NCI-H460 (cell line): ENCODE data around the gene JAG2. TPM values are rescaled to one million over a fixed set of nuclear protein-coding genes. Genes with fewer than 3 reads are reported as not detected.
A peak's percentile ranks its signal among the peaks of the same experiment; 100 is the strongest.

ENCODE experiments used
- DNase-seq: peaks from one replicate; pipeline ENCODE4 v3.0.0-alpha.2; 2016; ENCODE audit warnings: low read depth; ENCODE audit errors: extremely low read depth
- total RNA-seq: library from RNA; depleted of rRNA; stranded (reverse); fragments of >200 nt; shearing (Covaris generic); gene quantifications from 2 replicates; pipeline ENCODE4 v1.2.3, GENCODE V29; 2014

JAG2 gene
- total RNA-seq, 1 experiment from 2014 or later = 5.9 TPM

GRCh38 chr14:105204206-105204930 is 35.8 kb upstream of the JAG2 start:
- no peak for DNase-seq

GRCh38 chr14:105203701-105204100 is 35.1 kb upstream of the JAG2 start:
- DNase-seq = no peak

- DNase-seq = peak; percentile 54
Measured at GRCh38 chr14:105203057-105203531, 34.5 kb upstream of the JAG2 start.

DNA sequence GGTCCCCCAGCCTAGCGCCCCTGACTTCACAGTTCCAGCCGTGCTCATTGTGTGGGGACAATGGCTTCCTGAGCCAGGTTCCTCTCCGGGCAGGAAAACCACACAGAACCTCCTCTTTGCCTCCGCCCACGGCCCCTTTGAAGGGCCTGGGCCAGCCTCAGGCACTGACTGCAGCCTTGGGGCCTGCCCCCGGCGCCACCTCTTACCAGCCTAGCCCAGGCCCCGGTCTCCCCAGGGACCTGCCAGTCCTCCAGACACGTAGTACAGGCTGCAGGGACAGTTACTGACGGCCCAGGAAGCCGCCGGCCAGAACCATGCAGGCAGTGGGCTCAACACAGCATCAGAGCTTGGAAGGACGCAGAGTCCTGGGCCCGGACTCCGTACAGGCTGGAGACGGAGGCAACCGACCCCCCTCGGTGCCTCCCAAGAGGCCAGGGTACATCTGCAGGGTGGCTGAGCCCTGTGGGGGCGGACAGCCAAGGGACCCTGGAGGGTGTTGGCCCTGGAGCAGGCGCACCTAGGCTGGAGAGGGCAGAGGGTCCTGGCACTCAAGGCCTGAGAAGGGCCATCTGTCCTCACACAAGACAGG is 33.4 kb upstream of the JAG2 start:
- no peak for DNase-seq

- no peak for DNase-seq
Measured at GRCh38 chr14:105201156-105201924, 32.8 kb upstream of the JAG2 start.

- DNase-seq = no peak
Measured at GRCh38 chr14:105200641-105201040, 32.1 kb upstream of the JAG2 start.

DNA sequence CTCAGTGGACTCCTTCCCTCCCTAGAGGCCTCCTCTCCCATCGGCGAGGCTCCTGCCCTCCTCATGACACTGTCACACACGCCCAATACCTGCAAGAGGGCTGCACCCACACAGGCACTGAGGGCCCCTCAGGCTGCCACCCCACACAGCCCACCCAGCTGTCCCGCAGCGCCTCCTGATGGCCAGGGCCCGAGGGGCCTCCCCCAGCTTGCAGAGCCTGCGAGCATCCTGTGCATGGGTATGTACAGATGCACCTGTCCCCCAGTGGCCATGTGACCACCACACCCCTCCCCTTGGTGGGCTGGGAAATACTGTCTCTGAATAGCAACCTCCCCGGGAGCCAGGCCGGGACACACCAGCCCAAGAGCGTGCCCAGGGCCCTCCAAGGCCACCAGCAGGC is 31.5 kb upstream of the JAG2 start:
- DNase-seq = no peak

DNA sequence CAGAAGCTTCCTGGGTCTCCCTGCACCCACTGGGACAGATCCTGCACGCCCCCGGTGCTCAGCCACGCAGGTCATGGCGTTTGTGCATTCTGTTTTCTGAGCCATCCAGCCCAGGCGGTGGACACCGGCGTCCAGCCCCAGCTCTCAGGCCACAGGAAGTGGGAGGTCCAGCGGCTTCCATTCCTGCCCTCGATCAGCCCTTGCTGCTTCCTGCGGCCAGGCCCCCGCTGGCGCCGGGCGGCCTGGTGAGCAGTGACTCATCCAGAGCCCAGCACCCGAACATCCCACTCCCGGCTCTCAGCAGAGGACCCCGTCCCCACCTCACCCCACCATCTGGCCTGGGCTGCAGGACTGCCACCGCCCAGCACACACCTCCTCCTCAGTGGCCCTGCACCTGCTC is 30.5 kb upstream of the JAG2 start:
- no peak for DNase-seq

GRCh38 chr14:105198588-105198987 is 30.0 kb upstream of the JAG2 start:
- DNase-seq = no peak

DNA sequence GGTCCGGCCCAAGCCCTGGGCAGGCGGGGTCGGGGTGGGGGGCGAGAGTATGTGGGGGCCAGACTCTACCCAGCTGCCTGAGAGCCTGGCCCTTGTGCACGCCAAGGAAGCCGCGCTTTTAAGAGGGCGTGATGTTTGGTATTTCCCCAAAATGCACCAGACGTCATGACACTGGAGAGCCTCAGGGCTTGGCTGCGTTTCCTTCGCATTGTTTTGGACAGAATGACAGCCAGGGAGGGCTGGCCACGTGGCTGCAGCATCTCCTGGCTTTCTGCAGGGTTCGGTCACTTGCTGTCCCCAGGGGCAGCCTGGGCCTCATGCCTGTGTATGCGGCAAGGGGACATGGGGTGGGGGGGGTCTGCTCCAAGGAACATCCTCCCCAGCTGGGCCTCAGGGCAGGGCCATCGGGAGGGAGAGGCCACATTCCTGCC is 28.6 kb upstream of the JAG2 start:
- DNase-seq = no peak

GRCh38 chr14:105196265-105196960 is 27.8 kb upstream of the JAG2 start:
- DNase-seq = no peak

DNA sequence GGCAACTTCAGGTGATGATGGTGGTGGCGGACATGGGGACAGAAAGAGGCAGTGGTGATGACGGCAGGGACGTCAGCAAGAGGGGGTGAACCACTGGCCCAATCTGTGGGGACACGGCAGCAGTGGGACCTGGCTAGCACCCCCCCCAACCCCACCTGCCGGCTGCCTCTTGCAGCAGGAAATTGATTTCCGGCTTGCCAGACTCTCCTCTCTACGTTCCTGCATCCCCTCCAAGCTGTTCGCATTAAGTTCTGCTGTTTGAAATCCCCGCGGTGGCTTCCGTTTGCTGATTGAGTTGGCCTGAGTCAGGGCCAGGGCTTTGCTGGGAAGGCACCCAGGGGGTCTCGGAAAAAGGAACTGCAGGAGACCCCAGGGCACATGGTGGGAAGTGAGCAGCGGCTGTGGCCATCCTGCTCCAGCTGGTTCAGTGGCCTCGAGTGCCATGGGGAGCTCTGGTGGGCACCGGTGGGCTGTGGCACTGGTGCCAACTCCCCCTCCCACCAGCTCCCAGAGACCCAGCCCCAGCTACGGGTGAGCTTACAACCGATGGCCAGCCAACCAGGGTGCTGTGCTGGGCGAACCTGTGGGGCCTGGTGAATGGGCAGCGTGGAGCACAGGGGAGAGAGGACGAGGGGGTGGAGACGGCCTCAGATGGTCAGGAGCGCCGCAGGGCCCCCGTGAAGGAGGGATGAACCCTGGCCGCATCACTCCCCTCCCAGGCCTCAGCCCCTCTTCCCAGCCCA is 27.1 kb upstream of the JAG2 start:
- DNase-seq = no peak

DNA sequence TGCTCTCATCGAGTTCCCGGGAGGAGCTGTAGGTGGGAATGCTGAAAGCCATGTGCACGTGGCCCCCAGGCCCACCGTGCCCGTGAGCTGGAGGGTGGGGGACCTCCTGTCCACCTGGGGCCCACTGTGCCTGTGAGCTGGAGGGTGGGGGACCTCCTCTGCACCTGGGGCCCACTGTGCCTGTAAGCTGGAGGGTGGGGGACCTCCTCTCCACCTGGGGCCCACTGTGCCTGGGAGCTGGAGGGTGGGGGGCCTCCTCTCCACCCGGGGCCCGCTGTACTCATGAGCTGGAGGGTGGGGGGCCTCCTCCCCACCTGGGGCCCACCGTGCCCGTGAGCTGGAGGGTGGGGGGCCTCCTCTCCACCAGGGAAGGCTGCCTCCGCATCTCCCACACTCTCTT is 26.5 kb upstream of the JAG2 start:
- no peak for DNase-seq

DNA sequence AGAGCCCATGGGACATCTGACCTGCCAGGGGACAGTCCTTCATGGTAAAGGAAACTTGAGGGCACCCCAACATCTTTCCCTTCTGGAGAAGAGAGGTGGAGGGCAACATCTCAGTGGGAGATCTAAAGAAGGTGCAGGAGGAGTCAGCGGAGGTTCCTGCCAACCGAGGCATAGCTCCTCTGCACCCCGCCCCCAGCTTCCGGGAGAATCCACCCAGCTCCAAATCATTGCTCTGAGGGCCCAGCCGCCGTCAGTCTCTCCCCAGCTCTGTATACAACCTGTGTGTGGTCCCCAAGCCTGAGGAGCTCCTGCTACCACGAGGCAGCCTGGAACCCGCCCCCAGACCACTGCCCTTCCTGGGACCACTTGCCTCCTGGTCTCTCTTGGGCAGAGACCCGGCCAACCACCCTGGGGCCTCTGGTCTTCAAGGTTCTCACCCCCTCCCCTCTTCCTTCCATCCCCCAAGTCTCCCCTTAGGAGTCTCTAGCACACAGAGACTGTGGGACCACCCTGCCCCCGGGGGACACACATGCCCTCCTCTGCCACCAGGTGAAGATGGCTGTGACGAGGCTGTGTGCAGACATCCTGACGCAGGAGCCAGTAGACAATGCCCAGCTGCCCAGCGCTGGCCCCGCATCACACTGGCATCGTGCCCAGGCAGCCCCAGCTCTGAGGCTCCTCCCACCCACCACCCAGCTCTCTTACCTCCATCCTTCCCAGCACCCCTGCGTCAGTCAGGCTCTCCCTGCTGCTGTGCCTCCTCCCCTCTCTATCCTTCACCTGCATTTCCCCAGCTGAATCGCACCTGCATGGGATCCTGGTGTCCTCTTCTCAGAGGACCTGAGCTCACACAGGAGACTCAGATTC is 25.6 kb upstream of the JAG2 start:
- no peak for DNase-seq

DNA sequence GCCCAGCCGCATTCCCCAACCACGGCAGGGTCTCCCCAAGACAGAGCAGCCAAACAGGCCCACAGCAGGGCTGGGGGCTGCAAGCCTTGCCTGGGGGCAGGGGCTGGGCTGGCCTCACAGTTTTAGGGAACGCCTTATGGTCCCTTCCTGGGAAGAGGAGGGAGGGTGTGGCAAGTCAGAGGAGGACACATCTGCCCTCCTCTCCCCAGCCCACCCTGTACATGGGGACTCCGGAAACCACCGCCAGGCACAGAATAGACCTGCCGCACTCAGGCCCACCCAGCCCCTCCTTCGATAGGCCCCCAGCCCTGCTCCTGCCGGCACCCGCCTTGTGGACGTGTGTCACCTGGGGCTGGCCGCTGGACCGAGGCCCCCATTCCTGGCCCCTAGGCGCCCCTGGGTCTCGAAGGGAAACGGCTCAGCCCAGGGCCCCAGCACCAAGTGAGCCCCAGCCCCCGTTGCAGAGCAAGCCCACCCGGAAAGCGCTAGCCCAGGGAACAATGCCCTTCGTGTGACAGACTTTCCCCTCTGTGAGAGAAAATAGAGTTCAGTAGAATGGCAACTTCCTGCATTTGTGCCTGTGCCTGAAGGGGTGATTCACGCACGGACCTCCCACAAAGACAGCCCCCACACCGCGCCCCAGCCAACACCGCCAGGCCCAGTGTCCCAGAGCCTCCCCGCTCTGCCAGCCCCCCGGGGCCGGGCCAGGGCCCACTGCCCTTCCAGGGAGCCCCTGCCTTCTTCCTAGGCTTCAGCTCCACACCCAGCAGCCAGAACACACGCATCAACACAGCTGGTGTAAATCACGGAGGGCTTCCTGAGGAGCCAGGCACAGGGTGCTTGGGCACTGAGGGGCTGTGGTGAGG is 24.5 kb upstream of the JAG2 start:
- DNase-seq = no peak

DNA sequence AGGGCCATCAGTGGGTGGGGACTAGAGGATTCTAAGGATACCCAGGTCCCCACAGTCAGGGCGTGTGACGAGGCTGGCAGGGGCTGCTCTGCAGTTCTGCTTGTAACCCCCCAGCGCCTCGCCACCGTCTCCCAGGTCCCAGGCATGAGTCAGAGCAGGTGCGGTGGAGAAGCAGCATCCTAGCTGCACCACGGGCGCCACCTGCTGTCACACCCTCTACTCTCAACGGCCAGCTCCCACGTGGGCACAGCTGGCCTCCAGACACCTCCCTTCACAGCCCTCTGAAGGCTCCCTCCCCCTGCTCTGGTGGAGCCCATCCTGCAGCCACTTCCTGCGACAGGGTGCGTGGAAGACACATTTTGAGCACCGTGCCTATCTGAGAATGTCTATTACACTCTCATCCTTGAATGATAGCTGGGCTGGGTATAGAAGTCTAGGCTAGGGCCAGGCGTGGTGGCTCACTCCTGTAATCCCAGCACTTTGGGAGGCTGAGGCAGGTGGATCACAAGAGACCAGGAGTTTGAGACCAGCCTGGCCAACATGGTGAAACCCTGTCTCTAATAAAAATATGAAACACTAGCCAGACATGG is 19.5 kb upstream of the JAG2 start:
- DNase-seq = no peak

GRCh38 chr14:105187116-105187515 is 18.5 kb upstream of the JAG2 start:
- no peak for DNase-seq

GRCh38 chr14:105185973-105186372 is 17.4 kb upstream of the JAG2 start:
- DNase-seq = no peak
